ENCODE measurements around the gene BRD3.

- TF ChIP-seq CTCF (conservative IDR thresholded peaks at IDR 0.05) (no peak), EZH2 (IDR thresholded peaks at IDR 0.05; ENCODE audit: low read depth) (no peak)
Observed at GRCh38 chr9:133993635-133994253, 74.1 kb downstream of the BRD3 start.
